Measurements from ENCODE around the gene CDCA4.

The CDCA4 gene

DNA sequence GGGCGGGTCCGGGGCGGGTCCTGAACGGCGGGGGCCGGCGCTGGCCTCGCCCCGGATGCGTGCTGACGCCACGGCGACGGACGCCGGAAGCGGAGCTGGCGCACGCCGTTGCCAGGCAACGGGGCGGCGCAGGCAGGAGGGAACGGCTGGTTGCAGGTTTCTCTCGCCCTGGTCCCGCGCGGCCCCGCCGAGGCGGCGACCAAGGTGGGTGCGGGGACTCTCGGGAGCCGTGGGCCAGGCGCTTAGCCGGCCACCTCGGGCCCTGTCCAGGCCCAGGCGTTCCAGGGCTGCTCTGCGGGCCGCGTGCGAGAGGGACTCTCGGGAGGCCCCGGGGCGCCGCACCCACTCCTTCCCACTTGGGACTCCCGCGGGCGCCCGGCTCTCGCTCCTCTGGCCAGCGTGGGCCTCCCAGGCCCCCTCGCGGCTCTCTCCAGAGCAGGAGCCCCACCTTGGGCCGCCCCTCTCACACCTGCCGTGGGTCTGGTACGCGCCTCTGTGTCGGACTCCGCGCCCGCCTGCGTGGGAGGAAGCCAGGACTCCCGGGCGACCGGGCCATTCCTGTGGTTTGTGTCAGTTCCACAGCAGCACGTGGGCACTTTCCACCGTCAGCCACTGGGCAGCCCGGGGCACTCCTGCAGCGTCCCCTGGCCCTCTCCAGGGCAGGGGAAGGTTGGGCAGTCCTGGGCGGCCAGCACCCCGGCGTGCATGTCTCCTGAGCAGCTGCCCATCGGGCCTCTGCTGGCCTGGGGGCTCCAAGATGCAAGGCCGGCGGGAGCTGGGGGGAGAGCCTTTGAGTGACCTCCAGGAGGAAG is 35.0 kb downstream of the CDCA4 start, which contains the start of gene CLBA1:
CLBA1 (plus strand) TSS at position 114 of the 812 bp plus-strand sequence; CDS start at position 758, 644 bp downstream.
- ATAC-seq, result peak; percentile 98

DNA sequence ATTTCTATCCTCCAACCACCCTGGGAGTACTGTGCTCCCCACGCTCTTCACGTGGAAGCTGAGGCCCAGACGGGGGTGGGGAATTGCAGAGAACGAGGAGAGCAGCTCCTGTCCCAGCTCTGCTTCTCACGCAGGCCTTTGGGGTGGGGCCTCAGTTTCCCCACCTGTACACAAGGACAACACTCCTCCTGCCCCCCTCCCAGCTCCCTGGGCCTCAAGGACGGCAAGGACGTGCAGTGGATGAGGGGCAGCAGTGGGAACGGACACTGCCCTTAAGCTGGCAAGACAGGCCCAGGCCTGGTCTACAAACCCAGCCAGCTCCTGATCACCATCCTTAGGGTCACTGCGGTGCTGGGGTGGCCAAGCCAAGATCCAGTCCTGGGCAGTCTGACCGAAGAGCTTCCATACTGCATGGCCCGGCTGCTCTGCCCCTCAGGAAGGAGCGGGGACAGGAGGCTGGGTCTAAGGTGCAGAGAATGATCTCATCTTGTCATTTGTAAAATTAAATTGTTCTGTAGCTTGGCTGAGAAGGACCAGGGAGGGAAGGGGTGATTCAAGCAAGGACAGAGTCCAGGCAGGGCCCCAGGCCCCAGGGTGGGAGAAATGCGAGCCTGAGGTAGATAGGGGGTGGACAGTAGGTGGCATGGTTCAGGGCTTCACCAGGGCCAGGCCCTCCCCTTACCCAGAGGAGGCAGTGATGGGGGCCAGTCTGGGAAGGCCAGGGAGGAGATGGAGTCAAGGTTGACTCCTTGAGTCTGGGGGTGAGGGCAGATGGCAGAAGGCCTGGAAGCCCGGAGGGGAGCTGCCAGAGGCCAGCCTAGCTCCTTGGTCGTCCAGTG is 36.6 kb downstream of the CDCA4 start:
- ATAC-seq, result no peak

DNA sequence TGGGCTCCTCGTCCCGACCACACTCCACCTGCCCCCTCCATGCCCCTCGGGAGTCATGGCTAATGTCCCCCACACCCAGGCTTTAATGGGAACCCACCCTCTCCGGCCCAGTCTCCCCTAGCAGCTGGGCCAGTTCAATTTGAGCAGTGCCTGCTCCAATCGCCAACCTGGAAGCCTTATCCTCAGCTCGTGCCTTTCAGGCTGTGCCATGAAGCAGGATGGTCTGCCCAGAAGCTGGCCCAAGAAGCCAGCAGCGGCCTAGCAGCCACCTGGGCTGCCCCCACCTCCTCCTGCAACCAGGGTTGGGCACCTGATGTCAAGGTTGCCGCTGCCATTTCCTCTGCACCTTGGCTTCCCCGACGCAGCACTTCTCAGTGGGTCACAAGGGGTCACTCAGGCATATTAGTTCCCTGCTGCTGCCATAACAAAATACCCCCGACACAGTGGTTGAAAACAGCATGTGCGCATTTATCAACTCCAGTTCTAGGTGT is 37.6 kb downstream of the CDCA4 start:
- no peak for ATAC-seq

DNA sequence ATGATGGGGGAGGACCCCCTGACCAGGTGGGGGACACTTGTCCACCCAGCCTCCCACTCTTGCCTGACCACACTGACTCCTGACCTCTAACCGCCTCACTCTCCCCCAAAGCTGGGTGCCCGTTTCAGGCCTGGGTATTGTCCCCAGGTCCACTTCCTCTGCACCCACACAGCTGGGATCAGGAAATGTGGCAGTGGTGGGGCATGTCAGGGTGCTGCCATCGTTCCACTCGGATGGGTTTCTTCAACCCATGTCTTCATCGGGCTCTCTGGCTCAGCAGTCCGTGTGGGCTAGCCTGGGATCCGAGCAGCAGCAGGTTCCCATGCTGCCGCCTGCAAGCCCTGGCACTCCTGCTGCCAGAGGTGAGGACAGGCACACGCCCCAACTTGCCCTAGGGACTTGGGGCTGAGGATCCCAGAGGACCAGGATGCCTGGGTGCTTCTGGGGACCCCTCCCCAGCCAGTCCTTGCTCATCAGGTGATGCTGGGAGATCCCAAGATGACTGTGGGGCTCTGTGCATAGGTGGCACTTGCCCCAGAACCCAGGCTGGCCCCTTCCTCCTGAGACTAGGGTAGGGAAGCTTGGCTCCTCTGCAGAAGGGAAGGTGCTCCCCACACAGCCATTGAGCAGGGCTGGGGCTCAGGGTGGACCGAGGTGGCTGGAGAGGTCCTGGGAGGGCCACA is 38.2 kb downstream of the CDCA4 start:
- no peak for ATAC-seq

DNA sequence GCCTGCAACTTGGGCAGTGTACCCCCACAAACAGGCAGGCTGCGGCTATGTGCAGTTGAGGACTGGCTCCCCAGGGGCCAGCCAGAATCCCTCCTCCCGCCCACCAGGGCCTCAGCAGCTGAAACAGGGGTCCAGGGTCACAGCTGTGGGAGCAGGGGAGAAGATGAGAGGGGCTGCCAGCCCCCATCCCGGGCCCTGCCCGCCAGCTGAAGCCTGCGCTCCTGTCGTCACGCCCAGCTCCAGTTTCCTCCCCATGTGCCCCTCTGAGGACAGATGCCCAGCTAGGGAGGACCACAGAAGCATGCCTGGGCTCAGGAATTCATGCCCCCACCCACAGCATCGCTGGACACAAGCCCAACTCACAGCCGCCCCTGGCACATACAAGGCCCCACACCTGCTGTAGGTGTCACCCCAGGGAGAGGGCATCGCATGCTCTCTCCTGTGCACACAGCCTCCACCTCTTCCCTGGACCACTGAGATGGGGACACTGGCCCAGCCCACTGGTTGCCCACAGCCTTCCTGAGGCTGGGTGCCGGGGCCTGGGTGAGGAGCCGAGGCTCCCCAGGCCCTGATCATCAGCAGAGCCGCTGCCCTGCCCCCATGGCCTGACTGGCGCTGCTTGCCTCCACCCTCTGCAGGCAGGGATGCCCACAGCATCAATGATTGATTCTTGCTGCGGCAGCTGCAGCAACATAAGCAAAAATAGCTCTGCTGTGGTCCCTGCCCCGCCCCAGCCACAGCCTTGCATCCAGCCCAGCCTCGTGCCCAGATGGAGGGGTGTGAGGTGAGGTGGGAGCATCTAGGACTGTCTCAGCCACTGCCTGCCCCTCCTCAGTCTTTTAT is 39.0 kb downstream of the CDCA4 start:
- no peak for ATAC-seq

DNA sequence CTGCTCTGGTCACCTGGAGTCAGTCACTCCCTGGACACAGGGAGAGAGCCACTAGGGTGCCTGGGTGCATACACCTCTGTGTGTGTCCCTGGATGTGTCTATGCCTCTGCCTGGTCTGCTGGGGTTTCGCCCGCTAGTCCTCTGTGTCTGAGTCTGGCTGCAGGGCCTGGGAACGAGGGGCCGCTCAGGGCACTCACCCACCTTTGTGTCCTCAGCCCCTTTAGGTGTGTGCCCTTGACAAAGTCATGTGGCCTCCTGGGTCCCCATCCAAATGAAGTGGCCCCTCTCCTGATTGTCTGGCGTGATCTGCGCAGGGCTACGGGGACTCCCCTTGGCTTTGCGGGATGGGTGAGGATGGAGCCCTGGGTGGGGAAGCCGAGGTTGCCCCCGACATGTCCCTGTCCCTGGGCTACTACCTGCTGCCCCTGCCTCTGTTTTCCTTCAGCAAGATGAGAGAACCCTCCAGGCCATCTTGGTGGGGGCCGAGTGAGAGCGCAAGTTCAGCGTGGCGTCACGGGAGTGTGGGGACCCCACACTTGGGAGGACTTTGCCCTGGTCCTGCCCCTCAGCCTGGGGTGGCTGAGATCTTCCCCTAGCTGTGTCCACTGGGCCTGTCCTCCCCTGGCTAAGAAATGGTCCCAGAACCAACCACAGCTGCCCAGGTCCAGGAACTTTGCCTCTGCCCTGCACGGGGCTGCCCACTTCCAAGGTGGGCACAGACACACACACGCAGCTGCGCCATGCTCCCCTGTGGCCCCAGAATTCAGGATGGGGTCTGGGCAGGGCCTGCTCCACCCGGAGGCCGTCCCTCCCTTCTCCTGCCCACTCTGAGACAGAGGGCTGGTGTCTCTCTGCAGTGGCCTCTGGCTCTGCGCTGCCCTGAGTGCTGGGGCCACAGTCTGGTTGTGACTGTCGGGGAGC is 40.0 kb downstream of the CDCA4 start:
- ATAC-seq, result no peak

DNA sequence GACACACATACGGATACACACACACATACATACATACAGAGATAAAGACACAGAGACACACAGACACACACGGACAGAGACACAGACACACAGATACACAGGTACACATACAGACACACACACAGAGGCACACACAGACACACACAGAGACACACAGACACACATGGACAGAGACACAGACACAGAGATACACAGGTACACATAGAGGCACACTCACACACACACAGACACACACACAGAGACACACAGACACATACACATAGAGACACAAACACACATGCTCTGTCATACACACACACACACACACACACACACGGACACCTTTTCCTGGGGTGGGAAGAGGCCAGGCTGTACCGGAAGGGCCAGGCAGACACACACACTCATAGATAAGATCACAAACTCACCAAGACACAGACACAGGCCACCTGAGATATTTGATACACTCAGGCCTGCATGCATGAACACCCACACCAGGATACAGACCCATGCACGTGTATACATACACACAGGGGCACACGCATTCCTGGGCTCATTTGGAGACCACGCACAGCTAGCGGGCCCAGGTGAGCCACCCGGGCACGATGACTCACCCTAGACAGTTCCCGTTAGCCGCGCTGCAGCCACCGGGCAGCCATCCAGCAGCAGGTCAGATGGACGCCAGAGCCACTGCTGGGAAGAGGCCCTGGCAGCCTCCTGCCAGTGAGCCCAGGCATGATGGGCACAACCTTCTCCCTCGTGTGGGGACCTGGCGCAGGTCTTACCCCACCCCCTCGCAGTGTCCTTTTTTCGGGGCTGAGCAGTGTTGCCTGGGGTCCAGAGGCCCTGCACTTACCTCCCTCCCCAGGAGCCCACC is 40.9 kb downstream of the CDCA4 start:
- no peak for ATAC-seq

DNA sequence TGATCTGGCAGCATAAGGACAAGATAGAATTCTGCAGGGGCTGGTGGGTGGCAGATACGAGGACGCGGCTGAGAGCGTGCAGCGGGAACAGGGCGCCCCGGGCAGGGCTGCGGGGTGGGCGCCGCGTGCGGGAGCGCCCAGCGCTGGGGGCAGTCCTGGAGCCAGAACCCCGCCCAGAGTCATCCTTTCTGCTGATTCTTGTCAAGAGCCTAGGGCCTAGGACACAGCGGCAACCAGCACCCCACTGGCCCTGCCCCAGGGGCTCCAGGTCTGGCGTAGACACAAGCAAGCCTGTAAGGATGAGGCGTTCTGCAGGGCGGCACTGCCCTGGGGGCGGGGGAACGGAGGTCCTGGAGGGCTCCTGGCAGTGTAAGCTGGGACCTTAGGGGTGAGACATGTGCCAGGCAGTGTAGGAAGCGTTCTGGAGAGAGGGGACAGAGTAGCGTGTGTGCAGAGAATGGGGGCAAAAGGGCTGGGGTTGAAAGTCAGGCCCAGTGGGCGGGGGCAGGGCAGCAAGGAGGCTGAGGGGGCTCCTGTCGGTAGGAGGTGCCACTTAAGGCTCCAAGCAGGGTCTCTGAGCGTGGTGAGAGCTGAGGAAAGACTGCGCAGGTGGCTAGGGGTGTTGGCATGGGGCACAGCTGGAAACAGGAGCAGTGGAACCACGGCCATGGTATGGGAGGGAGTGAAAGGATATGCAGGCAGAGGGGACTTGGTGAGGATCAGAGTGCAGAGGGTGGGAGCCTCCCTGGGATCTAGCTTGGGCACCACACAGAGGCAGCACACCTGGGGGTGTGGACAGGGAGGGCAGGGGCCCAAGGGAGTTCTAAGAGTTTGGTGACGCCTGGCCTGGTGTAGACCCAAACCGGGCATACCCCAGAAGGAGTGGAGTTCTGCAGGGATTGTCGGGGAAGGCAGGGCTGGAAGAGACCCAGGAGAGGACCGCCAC is 41.9 kb downstream of the CDCA4 start:
- no peak for ATAC-seq

DNA sequence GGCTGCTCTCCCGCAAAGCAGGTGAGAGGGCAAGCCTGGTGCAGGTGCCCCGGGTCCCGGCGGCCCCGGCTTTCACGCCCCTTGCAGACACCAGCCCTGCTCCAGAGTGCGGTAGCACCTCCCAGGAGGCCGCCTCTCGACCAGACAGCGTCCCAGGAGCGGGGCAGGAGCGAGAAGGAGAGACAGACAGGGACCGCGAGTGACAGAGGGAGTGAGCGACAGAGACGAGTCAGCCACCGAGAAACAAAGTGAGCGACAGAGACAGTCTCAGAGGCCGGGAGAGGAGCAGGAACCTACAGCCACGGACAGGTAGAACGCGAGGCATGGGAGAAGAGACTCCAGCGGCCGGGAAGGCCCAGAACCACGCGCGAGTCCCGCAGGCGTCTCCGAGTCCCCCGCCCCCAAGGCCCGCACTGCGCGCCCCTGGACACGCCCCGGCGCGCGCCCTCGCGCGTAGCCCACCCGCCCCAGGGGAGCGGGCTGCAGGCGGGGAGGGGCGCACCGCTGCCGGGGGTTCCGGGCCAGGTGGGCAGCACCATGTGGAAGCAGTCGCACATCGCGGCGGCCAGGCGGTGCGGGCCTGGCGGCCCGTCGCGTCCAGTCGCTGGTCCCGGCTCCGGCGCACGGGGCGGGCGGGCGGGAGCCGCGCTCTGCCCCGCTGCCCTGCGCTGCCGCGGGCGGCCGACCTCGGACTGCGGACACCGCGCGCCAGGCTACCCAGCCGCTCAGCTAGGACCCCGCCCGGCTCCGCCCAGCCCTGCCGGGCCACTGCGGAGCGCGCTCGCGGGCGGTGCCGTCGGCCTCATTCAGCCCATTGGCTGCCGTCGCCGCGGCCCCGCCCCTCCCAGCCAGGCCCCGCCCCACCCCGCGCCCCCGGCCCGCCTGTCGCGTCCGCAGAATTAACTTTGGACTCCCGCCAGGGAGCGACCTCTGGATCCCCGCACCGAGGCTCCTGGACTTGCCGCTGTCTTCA is 42.9 kb downstream of the CDCA4 start, which contains the start of gene AHNAK2:
AHNAK2 (minus strand) TSS at position 694 of the 973 bp plus-strand sequence; CDS start at position 557, 137 bp downstream.
- ATAC-seq, result peak; percentile 68 to 74

DNA sequence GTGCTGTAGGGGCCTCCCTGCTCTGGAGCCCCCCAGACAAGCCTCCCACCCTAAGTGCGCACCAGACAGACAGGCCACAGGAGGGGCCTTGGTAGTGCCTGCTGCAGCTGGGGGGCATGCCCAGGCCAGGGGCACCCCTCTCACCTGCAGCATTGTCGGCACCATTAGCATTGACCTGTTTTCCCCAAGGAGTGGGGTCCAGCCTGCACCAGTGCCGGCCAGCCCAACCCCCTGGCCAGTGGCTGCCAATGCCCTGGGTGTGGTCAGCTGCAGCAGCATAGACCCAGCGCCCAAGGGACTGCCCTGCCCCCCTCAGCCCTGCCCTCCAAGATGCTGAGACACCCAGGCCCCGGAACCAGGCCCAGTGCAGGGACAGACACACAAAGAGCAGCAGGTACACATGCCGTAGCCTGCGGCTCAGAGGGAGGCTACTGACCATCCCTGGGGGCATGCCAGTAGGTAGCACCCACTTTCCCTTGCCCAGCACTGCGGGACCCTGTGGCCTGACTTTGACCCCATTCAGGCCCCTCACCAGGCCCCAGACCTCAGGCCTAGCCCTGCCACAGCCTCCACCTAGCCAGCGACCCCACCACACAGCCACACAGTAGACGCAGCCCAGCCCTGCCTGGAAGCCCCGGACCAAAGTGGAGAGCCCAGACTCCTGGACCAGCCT is 43.7 kb downstream of the CDCA4 start:
- no peak for ATAC-seq

DNA sequence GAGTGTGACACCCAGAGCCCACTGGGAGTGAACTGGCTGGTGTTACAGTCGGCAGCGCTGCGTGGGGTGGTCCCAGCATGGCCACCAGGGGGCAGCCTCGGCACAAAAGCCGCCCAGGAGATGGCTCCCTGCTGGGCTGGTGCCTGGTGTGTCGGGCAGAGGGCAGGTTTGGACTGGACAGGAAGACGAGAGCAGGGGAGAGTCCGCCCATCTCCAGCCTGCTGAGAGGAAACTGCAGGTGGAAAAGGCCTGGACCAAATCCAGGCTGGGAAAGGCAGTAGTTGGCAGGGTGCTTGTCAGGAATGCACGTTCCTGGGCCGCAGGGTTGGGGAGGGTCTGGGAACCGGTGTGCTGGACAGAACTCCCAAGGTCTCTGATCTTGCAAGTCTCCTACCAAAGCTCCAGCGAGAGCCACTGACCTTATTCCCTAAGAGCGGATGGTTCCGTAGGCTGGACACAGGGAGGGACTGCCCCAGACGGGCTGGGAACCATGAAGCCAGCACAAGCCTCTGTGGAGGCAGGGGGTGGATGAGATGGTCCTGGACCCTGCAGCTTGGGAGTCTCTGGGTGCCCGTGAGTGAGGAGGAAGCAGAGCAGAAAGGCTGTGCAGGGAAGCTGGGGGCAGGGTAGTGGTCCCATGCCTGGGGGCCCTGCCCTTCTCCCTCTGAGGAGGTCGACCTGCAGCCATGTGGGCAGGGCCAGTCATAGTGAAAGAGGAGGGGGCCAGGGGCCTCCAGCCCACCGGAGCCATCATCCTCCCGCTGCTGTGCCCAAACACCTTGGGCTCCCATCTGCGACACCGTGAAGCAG is 44.5 kb downstream of the CDCA4 start:
- peak; percentile 85 to 87 for ATAC-seq

DNA sequence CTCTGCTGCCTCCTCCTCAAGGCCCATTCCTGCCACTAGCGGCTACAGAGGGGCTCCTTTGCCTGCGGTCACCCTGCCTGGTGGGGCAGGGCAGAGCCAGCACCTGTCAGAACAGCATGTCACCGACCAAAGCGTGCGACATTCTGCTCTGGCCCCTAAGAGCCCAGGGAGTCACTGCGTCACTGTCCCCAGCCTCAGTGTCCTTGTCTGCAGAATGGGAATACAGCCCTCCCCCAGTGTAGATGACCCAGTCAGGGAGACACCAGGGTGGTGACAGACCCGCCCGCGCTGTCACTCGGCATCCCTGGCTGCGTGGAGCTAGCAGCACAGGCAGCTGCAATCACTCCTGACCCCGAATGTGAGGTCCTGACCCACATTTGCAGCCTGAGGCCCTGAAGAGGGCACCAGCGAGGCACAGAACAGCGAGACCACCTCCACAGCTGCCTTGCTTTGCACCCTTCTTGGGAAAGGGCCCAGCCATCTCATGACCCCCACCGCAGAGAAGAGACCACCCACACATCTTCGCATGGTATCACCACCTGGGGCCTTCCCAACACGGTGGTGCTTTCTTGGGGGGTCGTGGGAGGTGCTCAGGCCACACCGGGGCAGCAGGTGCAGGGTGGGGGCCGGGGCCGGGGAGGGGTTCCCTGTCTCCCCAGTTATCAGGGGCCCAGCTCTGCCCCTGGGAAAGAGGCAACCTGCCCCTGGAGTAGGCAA is 45.2 kb downstream of the CDCA4 start:
- peak; percentile 2 to 7 for ATAC-seq

DNA sequence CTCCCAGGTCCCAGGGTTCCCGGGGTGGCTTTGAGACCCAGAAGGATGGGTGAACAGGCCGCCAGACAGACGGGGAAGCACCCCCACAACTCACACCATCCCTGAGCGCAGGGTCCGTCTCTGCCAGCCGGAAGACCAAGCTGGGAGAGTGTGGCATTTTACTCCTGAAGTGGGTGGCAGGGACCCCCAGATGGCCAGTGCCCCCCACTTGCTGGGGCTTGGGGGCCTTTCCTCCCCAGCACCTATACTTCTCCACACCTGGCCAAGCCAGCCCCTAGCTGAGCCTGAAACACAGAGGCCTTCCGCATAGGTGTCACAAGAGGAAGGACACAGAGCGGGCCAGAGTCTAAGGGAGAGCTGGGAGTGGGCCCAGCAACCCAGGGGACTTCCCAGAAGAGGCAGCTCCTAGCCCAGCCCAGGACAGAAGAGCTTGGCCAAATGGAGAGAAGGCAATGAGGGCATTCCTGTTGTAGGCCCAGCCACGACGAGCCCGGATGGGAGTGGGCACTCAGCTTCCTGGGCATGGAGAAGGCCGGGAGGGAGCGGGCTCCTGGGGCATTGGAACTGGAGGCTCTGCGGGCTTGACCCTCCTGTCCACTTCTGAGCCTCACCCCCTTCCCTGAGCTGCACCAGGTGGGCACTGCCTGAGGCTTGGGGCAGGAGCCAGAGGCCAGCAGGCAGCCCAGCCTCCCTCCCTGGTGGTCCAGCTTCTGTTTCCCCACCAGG is 46.1 kb downstream of the CDCA4 start:
- no peak for ATAC-seq

DNA sequence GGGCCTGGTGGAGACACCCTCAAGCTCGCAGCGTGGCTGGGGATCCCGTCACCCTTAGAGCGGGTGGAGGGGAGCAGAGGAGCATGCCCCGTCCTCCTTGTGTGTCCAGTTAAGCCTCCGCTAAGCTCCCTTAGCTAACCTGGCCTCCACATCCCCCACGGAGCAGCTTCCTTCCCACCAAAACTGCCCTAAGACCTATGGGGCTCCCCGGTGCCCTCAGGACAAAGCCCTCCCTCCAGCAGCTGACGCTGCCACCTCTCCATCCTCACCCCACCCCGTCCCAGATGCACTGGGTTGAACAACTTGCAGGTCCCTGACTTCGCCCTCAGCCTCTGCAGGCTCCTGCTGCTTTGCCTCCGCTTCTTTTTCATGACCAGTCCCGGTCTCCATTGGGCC is 46.7 kb downstream of the CDCA4 start:
- no peak for ATAC-seq

Data from activated CD4-positive, CD25-positive, alpha-beta regulatory T cell treated with anti-CD3 and anti-CD28 coated beads, Interleukin-2, amount 50 U/mL, for 24 hours (primary cell).